SK-N-MC (cell line): Measurements from ENCODE around the gene ZNF765.
"Not testable (repeated sequence)": the region's sequence is repeated elsewhere in the genome, so short reads cannot be mapped to it uniquely, and the experiment has no call there.

Experiments
- DNase-seq: peaks from one replicate; pipeline ENCODE4 v3.0.0-alpha.2; 2011; ENCODE audit warnings: low read depth, low spot score
- H3K27ac ChIP-seq: fragments of 200-600 bp; sonication (generic); 2 replicates; pipeline ENCODE4 v1.5.1; 2016; ENCODE audit warnings: mixed run types
- H3K36me3 ChIP-seq: fragments of 200-600 bp; sonication (generic); 2 replicates; pipeline ENCODE4 v1.6.1; 2017; ENCODE audit warnings: antibody characterized with exemption, low read length, mixed read lengths; ENCODE audit not compliant: insufficient read depth
- H3K4me3 ChIP-seq: fragments of 200-600 bp; sonication (generic); 2 replicates; pipeline ENCODE4 v1.5.1; 2016
- H3K9ac ChIP-seq: fragments of 200-600 bp; sonication (generic); 2 replicates; pipeline ENCODE4 v1.8.0; 2017; ENCODE audit warnings: mixed run types, mixed read lengths; ENCODE audit not compliant: insufficient read length
- H3K9me3 ChIP-seq: fragments of 200-600 bp; sonication (generic); 2 replicates; pipeline ENCODE4 v1.6.1; 2017; ENCODE audit warnings: low read depth, mild to moderate bottlenecking, antibody characterized with exemption, low read length, moderate library complexity, mixed read lengths
- EZH2 ChIP-seq: fragments of 200-600 bp; sonication (generic); IDR thresholded peaks from one replicate; pipeline ENCODE4 v1.6.1; 2017; ENCODE audit warnings: antibody characterized with exemption
- FOXP2 ChIP-seq: optimal IDR thresholded peaks from 2 replicates; pipeline ENCODE3; 2011; ENCODE audit warnings: mild to moderate bottlenecking, moderate library complexity; ENCODE audit not compliant: insufficient read depth; ENCODE audit errors: extremely low read length, control extremely low read depth
- POLR2AphosphoS5 ChIP-seq: IDR thresholded peaks from 2 replicates; pipeline ENCODE4 v1.6.1; 2012; ENCODE audit warnings: mild to moderate bottlenecking, low read depth, low read length, borderline replicate concordance

ZNF765 gene

DNA sequence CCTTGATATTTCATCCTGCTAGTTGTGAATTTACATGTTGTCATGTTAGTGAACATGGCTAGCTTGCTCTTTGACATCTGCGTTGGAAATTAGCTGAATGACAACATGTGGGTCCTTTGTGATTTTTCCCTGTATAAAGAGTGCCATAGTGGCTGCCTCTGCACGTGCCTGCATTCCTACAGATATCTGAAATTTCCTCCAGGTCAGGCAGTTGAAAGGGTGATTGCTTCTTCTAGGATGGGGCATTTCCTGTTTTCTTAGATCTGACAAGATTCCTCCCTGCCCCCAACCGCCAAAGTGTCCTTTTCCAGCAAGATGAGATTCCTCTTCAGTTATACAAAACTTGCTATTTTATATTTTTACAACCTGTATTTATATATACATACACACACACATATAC lies 20.7 kb upstream of the ZNF765 start:
- Histone ChIP-seq H3K9ac (no peak overlapping the region), H3K27ac (no peak overlapping the region), H3K36me3 (peaks cover 29% of the 10 kb centered on the region), H3K9me3 (0 out of 2 replicates have a peak, but pooled peaks cover 2% of the 10 kb centered on the region), H3K4me3 (no peak overlapping the region)
- no peak for TF ChIP-seq FOXP2
- no peak for TF ChIP-seq EZH2
- TF ChIP-seq POLR2AphosphoS5, result no peak
- DNase-seq, result no peak

- Histone ChIP-seq H3K9ac (no peak overlapping the region), H3K9me3 (0 out of 2 replicates have a peak, but pooled peaks cover 2% of the 10 kb centered on the region), H3K36me3 (peaks cover 32% of the 10 kb centered on the region)
Observed at GRCh38 chr19:53374743-53375142, 20.2 kb upstream of the ZNF765 start.

GRCh38 chr19:53381376-53381775 lies 13.6 kb upstream of the ZNF765 start:
- no peak overlapping the region for H3K27ac ChIP-seq
- peaks cover 4% of the 10 kb centered on the region; the same call in 1 of the 2 replicates for H3K9me3 ChIP-seq
- peaks cover 43% of the 10 kb centered on the region for H3K36me3 ChIP-seq
- no peak for TF ChIP-seq POLR2AphosphoS5
- TF ChIP-seq EZH2, result no peak
- no peak for TF ChIP-seq FOXP2
- no peak overlapping the region for H3K9ac ChIP-seq
- DNase-seq, result no peak
- H3K4me3 ChIP-seq, result no peak overlapping the region

More at GRCh38 chr19:53374743-53375142, 20.2 kb upstream of the ZNF765 start:
- TF ChIP-seq POLR2AphosphoS5 (no peak), EZH2 (no peak), FOXP2 (no peak)
- Histone ChIP-seq H3K27ac (no peak overlapping the region), H3K4me3 (no peak overlapping the region)
- no peak for DNase-seq

GRCh38 chr19:53388168-53388567 lies 6.8 kb upstream of the ZNF765 start:
- Histone ChIP-seq H3K9ac (no peak overlapping the region), H3K27ac (no peak overlapping the region), H3K9me3 (peaks cover 4% of the 10 kb centered on the region; the same call in 1 of the 2 replicates), H3K36me3 (no peaks in the 10 kb centered on the region), H3K4me3 (no peak overlapping the region)
- no peak for DNase-seq
- TF ChIP-seq POLR2AphosphoS5 (no peak), FOXP2 (no peak), EZH2 (no peak)

GRCh38 chr19:53388904-53389303 lies 6.0 kb upstream of the ZNF765 start:
- no peak for TF ChIP-seq POLR2AphosphoS5
- no peak for TF ChIP-seq EZH2
- no peak for TF ChIP-seq FOXP2
- Histone ChIP-seq H3K36me3 (no peaks in the 10 kb centered on the region), H3K9me3 (peaks cover 4% of the 10 kb centered on the region; the same call in 1 of the 2 replicates), H3K4me3 (no peak overlapping the region), H3K27ac (no peak overlapping the region), H3K9ac (no peak overlapping the region)
- no peak for DNase-seq

DNA sequence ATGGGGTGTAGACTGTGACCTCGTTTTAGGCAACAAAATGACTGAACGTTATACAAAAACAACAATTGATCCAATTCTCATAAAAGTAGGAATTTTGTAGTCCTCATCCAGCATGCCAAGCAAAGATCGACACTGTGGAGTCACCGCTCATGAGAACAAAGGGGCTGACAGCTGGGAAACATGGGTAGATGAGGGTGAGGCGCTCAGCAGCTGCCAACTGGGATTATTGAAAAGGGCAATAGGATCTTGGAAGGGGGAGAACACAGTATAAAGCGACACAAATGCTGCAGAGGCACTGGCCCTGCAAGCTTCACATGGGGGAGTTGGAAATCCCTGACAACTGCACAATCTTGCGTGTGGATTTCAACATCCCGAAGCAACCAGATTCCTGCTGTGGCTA lies 5.4 kb upstream of the ZNF765 start:
- H3K36me3 ChIP-seq, result no peaks in the 10 kb centered on the region

DNA sequence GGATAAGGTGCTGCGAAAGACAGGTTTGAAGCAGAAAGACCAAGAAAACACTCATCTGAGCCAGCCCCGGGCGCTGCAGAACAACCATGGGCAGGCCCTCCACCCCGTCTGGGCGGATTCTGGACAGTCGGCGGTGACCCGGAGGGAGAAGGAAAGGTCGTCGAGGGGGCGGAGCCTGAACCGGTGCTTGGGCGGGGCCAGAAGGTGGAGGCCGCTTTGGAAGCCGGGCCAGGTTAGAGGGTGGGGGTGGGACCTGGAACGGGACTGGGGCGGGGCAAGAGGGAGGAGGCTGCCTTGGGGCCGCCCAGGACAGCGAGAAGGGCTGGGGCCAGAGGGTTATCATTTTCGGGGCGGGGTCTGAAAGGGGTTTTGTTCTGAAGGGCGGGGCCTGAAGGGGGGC lies 5.0 kb upstream of the ZNF765 start:
- DNase-seq, result no peak
- Histone ChIP-seq H3K27ac (no peak overlapping the region), H3K9ac (no peak overlapping the region), H3K4me3 (no peak overlapping the region), H3K9me3 (no peaks in the 10 kb centered on the region), H3K36me3 (no peaks in the 10 kb centered on the region)
- no peak for TF ChIP-seq FOXP2
- TF ChIP-seq EZH2, result no peak
- no peak for TF ChIP-seq POLR2AphosphoS5

More for the DNA sequence above, 5.4 kb upstream of the ZNF765 start:
- TF ChIP-seq EZH2 (no peak), POLR2AphosphoS5 (no peak), FOXP2 (no peak)
- no peak for DNase-seq
- Histone ChIP-seq H3K4me3 (no peak overlapping the region), H3K9me3 (peaks cover 1% of the 10 kb centered on the region; the same call in 1 of the 2 replicates), H3K9ac (no peak overlapping the region), H3K27ac (no peak overlapping the region)

- Histone ChIP-seq H3K9ac (no peak overlapping the region), H3K27ac (no peak overlapping the region), H3K9me3 (no peaks in the 10 kb centered on the region), H3K36me3 (peaks cover 12% of the 10 kb centered on the region), H3K4me3 (peak overlapping the region; percentile 97)
- TF ChIP-seq FOXP2 (no peak), EZH2 (no peak), POLR2AphosphoS5 (no peak)
- no peak for DNase-seq
Observed at GRCh38 chr19:53394522-53394973, 401 bp upstream of the ZNF765 start.

GRCh38 chr19:53395840-53396524 lies 1.0 kb downstream of the ZNF765 start:
- not testable (repeated sequence) for H3K27ac ChIP-seq, H3K9me3 ChIP-seq, DNase-seq
- peak overlapping the region; percentile 97 for H3K4me3 ChIP-seq
- peaks cover 25% of the 10 kb centered on the region for H3K36me3 ChIP-seq
- H3K9ac ChIP-seq, result peak overlapping the region; percentile 90
